Activated CD4-positive, alpha-beta T cell treated with anti-CD3 and anti-CD28 coated beads, Interleukin-2, amount 10 ng/mL, durations not matched to agents 7 days and 5 days (primary cell): ENCODE results near the gene SCNN1G. TPM values are rescaled to one million over a fixed set of nuclear protein-coding genes. Genes with fewer than 3 reads are reported as not detected.

Experiments used
- CTCF ChIA-PET: fragments of 350-600 bp; sonication (Branson Sonifier 250); formaldehyde crosslinking; loops from one replicate; lab custom pipeline; 2021; ENCODE audit warnings: antibody characterized with exemption; lab: Charles Lee
- POLR2A ChIA-PET: fragments of 350-600 bp; sonication (Branson Sonifier 250); formaldehyde crosslinking; loops from one replicate; lab custom pipeline; 2021; ENCODE audit warnings: antibody characterized with exemption; lab: Charles Lee
- DNase-seq: peaks from one replicate; pipeline ENCODE4 v3.0.0-alpha.2; 2020
- H3K27ac Mint-ChIP-seq: one replicate; pipeline ENCODE4 v1.8.0; 2021; ENCODE audit warnings: mild to moderate bottlenecking, moderate library complexity, mixed read lengths
- H3K27me3 Mint-ChIP-seq: one replicate; pipeline ENCODE4 v1.8.0; 2021; ENCODE audit warnings: mixed read lengths
- H3K36me3 Mint-ChIP-seq: one replicate; pipeline ENCODE4 v1.8.0; 2021; ENCODE audit warnings: low read depth, mixed read lengths
- H3K4me1 Mint-ChIP-seq: one replicate; pipeline ENCODE4 v1.8.0; 2021; ENCODE audit warnings: mixed read lengths
- H3K4me3 Mint-ChIP-seq: one replicate; pipeline ENCODE4 v1.8.0; 2021; ENCODE audit warnings: mild to moderate bottlenecking, moderate library complexity, mixed read lengths
- H3K9me3 Mint-ChIP-seq: one replicate; pipeline ENCODE4 v1.8.0; 2021; ENCODE audit warnings: mixed read lengths
- total RNA-seq, 2 experiments: library from RNA; stranded (reverse); gene quantifications; one replicate each; pipeline ENCODE4 v1.2.3, GENCODE V29; 2021

Gene SCNN1G
- total RNA-seq, 2 experiments from 2014 or later: not detected

DNA sequence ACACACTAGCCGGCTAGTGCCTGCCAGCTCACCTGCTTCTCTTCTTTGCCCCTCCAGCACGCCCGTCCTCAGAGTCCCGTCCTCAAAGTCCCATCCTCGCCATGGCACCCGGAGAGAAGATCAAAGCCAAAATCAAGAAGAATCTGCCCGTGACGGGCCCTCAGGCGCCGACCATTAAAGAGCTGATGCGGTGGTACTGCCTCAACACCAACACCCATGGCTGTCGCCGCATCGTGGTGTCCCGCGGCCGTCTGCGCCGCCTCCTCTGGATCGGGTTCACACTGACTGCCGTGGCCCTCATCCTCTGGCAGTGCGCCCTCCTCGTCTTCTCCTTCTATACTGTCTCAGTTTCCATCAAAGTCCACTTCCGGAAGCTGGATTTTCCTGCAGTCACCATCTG is 3.6 kb downstream of the SCNN1G start:
- no peaks in the 10 kb centered on the region for H3K9me3 Mint-ChIP-seq
- peaks cover 47% of the 10 kb centered on the region for H3K27me3 Mint-ChIP-seq
- H3K4me1 Mint-ChIP-seq: peaks cover 8% of the 10 kb centered on the region
- POLR2A ChIA-PET: no interaction called here
- H3K36me3 Mint-ChIP-seq: no peaks in the 10 kb centered on the region
- H3K27ac Mint-ChIP-seq: no peak overlapping the region
- H3K4me3 Mint-ChIP-seq: no peak overlapping the region
- no peak for DNase-seq
- CTCF ChIA-PET: no interaction called here

GRCh38 chr16:23187341-23187740 is 4.8 kb downstream of the SCNN1G start:
- H3K9me3 Mint-ChIP-seq: no peaks in the 10 kb centered on the region
- no peak overlapping the region for H3K4me3 Mint-ChIP-seq
- H3K36me3 Mint-ChIP-seq: no peaks in the 10 kb centered on the region
- H3K4me1 Mint-ChIP-seq: no peaks in the 10 kb centered on the region
- CTCF ChIA-PET: interaction anchor here (0.6 to 0.9 kb wide), 3 partner anchors 44 to 253 kb away, joined by 3 read pairs; no protein-coding TSS in a partner anchor
- no peak for DNase-seq
- peaks cover 36% of the 10 kb centered on the region for H3K27me3 Mint-ChIP-seq
- POLR2A ChIA-PET: no interaction called here
- H3K27ac Mint-ChIP-seq: no peak overlapping the region

DNA sequence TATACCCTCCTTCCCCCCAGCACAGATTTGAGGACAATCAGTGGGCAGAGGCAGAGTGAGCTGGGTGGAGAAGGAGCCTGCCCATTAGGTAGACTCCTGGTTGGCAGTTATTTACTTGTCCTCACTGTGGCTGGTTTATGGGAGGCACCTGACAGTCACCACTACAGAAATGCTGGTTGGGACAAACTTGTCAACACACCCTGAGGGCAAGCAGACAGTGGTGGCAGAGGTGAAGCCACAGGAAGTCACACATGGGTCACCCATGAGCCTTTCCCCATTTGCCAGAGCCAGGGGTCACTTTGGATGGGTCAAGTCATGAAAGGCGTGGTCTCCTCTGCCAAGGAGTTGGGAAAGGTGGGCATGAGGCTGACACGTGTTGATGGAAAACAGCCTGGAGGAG is 6.4 kb downstream of the SCNN1G start:
- no peak overlapping the region for H3K27ac Mint-ChIP-seq
- H3K27me3 Mint-ChIP-seq: peaks cover 29% of the 10 kb centered on the region
- H3K9me3 Mint-ChIP-seq: no peaks in the 10 kb centered on the region
- no peaks in the 10 kb centered on the region for H3K36me3 Mint-ChIP-seq
- ChIA-PET POLR2A (no interaction called here), CTCF (no interaction called here)
- no peaks in the 10 kb centered on the region for H3K4me1 Mint-ChIP-seq
- no peak overlapping the region for H3K4me3 Mint-ChIP-seq
- DNase-seq: no peak

GRCh38 chr16:23194497-23195221 is 12.1 kb downstream of the SCNN1G start:
- CTCF ChIA-PET: no interaction called here
- no peak overlapping the region for H3K27ac Mint-ChIP-seq
- peaks cover 13% of the 10 kb centered on the region for H3K4me1 Mint-ChIP-seq
- no peak for DNase-seq
- no peak overlapping the region for H3K4me3 Mint-ChIP-seq
- peaks cover 8% of the 10 kb centered on the region for H3K27me3 Mint-ChIP-seq
- POLR2A ChIA-PET: no interaction called here
- H3K36me3 Mint-ChIP-seq: no peaks in the 10 kb centered on the region
- no peaks in the 10 kb centered on the region for H3K9me3 Mint-ChIP-seq

DNA sequence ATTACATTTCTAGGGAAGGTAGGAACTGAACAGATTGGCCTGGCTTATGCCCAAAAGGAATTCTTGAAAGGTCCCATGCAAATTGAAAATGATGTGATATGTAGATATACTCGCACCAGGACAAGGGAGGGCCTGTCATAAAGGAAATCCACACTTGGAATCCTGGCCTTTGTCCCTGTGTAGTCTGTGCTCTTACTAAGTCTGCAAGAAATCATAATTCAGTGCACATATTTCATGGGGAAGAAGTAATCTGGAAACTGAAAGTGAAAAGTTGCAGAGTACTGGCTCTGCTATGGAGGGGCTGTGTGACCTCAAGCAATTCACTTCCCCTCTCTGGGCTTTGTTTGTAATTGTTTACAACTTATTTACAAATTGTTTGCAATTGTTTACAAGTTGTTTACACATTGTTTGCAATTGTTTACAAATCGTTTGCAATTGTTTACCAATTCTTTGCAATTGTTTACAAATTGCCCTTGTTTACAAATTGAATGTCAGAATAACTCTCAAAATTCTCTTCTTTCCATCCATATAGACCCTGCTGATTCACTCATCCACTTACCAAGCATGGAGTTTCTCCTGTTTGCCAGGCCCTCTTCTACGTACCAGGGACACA is 12.9 kb downstream of the SCNN1G start:
- POLR2A ChIA-PET: no interaction called here
- CTCF ChIA-PET: no interaction called here

DNA sequence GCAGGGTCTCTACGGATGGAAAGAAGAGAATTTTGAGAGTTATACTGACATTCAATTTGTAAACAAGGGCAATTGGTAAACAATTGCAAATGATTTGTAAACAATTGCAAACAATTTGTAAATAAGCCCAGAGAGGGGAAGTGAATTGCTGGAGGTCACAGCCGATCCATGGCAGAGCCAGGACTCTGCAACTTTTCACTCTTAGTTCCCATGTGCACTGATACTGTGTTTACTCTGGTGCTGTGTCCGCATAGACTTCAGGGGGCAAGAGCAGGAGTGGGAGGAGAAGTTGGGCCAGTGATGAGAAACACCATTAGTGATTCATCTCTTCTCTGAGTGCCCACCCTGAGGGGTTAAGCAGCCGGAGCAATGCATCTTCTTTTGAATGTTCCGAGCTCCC is 14.0 kb downstream of the SCNN1G start:
- H3K4me1 Mint-ChIP-seq: peaks cover 13% of the 10 kb centered on the region
- no peaks in the 10 kb centered on the region for H3K9me3 Mint-ChIP-seq
- H3K27me3 Mint-ChIP-seq: peaks cover 16% of the 10 kb centered on the region
- no peak for DNase-seq
- H3K36me3 Mint-ChIP-seq: no peaks in the 10 kb centered on the region
- POLR2A ChIA-PET: no interaction called here
- CTCF ChIA-PET: no interaction called here
- H3K4me3 Mint-ChIP-seq: no peak overlapping the region
- H3K27ac Mint-ChIP-seq: no peak overlapping the region

More for the DNA sequence above, 12.9 kb downstream of the SCNN1G start:
- Mint-ChIP-seq H3K4me3 (no peak overlapping the region), H3K9me3 (no peaks in the 10 kb centered on the region), H3K27ac (no peak overlapping the region), H3K36me3 (no peaks in the 10 kb centered on the region), H3K4me1 (peaks cover 13% of the 10 kb centered on the region), H3K27me3 (peaks cover 11% of the 10 kb centered on the region)
- no peak for DNase-seq

DNA sequence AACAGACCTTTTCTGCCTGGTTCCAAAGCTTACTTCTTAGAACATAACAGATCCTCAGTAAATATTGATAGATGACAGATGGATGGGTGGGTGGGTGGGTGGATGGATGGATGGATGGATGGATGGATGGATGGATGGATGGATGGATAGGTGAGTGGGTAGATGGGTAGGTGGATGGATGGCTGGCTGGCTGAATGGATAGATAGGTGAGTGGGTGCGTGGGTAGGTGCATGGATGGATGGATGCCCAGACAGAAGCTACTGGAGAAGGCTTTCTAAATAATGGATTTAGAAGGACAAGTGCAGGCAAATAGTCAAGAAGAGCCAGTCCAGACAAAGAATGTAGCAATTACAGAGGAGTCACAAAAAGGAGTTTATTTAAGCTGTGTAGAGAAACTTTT is 19.6 kb downstream of the SCNN1G start:
- Mint-ChIP-seq H3K27me3 (peaks cover 32% of the 10 kb centered on the region), H3K27ac (no peak overlapping the region), H3K36me3 (no peaks in the 10 kb centered on the region), H3K4me1 (no peaks in the 10 kb centered on the region), H3K9me3 (no peaks in the 10 kb centered on the region), H3K4me3 (no peak overlapping the region)
- POLR2A ChIA-PET: no interaction called here
- DNase-seq: no peak
- CTCF ChIA-PET: no interaction called here

GRCh38 chr16:23206986-23207385 is 24.4 kb downstream of the SCNN1G start:
- H3K9me3 Mint-ChIP-seq: no peaks in the 10 kb centered on the region
- POLR2A ChIA-PET: no interaction called here
- H3K27me3 Mint-ChIP-seq: peaks cover 29% of the 10 kb centered on the region
- CTCF ChIA-PET: interaction anchor here (0.5 kb wide), 1 partner anchor 66 kb away, joined by 3 read pairs; no protein-coding TSS in a partner anchor
- H3K4me3 Mint-ChIP-seq: no peak overlapping the region
- no peak for DNase-seq
- H3K4me1 Mint-ChIP-seq: no peaks in the 10 kb centered on the region
- no peak overlapping the region for H3K27ac Mint-ChIP-seq
- no peaks in the 10 kb centered on the region for H3K36me3 Mint-ChIP-seq

GRCh38 chr16:23207485-23207884 is 24.9 kb downstream of the SCNN1G start:
- peaks cover 25% of the 10 kb centered on the region for H3K27me3 Mint-ChIP-seq
- DNase-seq: no peak
- no peak overlapping the region for H3K27ac Mint-ChIP-seq
- no peak overlapping the region for H3K4me3 Mint-ChIP-seq
- ChIA-PET CTCF (no interaction called here), POLR2A (no interaction called here)
- no peaks in the 10 kb centered on the region for H3K36me3 Mint-ChIP-seq
- H3K9me3 Mint-ChIP-seq: no peaks in the 10 kb centered on the region
- no peaks in the 10 kb centered on the region for H3K4me1 Mint-ChIP-seq

DNA sequence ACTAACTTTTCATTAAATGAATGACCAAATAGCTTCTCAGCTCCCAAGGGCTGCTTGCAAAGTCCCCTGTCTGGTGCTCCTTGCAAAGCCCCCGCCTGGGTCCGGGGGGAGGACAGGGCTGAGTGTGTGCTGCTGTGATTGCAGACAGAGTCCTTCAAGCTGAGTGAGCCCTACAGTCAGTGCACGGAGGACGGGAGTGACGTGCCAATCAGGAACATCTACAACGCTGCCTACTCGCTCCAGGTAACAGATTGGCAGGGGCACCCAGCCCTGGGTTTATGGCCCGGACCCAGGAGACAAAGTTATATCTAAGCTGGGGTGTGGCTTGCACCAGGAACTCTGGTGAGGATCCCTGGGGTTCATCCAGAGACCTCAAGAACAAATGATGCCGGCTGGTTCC is 27.1 kb downstream of the SCNN1G start:
- Mint-ChIP-seq H3K9me3 (no peaks in the 10 kb centered on the region), H3K27me3 (peaks cover 18% of the 10 kb centered on the region), H3K27ac (no peak overlapping the region), H3K4me3 (no peak overlapping the region), H3K4me1 (no peaks in the 10 kb centered on the region), H3K36me3 (no peaks in the 10 kb centered on the region)
- POLR2A ChIA-PET: no interaction called here
- CTCF ChIA-PET: interaction anchor here (1.0 kb wide), 1 partner anchor 11 kb away, joined by 3 read pairs; no protein-coding TSS in a partner anchor
- DNase-seq: no peak

GRCh38 chr16:23213831-23214230 is 31.3 kb downstream of the SCNN1G start:
- peaks cover 7% of the 10 kb centered on the region for H3K27me3 Mint-ChIP-seq
- no peaks in the 10 kb centered on the region for H3K36me3 Mint-ChIP-seq
- no peaks in the 10 kb centered on the region for H3K4me1 Mint-ChIP-seq
- CTCF ChIA-PET: no interaction called here
- DNase-seq: no peak
- H3K4me3 Mint-ChIP-seq: no peak overlapping the region
- POLR2A ChIA-PET: no interaction called here
- no peak overlapping the region for H3K27ac Mint-ChIP-seq
- no peaks in the 10 kb centered on the region for H3K9me3 Mint-ChIP-seq

DNA sequence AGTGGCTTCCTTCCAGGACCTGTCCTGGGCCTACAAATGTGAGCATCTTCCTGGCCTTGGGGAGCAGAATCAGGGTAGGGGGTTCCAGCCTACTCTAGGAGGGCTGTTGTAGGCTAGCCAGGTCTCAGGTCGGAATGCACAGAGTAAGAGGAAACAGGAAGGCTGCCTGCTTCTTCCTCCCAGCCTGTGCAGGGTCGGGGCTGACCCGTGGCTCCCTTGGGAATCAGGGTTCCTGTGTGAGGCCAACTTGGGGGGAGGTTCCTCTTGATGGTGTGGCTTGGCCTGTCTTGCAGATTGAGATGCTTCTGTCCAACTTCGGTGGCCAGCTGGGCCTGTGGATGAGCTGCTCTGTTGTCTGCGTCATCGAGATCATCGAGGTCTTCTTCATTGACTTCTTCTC is 32.3 kb downstream of the SCNN1G start:
- no peak overlapping the region for H3K4me3 Mint-ChIP-seq
- H3K27ac Mint-ChIP-seq: no peak overlapping the region
- no peak for DNase-seq
- no peaks in the 10 kb centered on the region for H3K9me3 Mint-ChIP-seq
- H3K4me1 Mint-ChIP-seq: no peaks in the 10 kb centered on the region
- ChIA-PET POLR2A (no interaction called here), CTCF (interaction anchor here (1.3 kb wide), 1 partner anchor 32 kb away, joined by 3 read pairs; the partner anchor contains the start of gene SCNN1G)
- H3K27me3 Mint-ChIP-seq: peaks cover 3% of the 10 kb centered on the region
- H3K36me3 Mint-ChIP-seq: no peaks in the 10 kb centered on the region

DNA sequence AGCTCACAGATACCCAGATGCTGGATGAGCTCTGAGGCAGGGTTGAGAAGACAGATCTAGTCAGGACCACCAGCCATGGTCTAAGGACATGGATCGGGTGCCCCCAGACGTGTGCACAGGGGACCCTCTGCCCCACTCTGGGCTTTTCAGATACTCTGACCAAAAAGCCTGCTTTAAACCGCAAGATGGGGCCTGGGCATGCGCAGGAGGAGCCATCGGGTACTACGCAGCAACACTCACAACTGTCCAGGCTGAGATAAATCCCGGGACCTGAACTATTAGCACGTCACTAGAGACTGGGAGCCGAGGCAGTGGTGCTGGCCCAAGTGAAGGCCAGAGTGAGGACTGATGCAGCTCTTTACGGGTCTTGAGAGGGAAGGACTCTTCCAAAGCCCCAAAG is 32.9 kb downstream of the SCNN1G start:
- no peaks in the 10 kb centered on the region for H3K36me3 Mint-ChIP-seq
- no peak overlapping the region for H3K27ac Mint-ChIP-seq
- DNase-seq: no peak
- CTCF ChIA-PET: interaction anchor here (1.3 kb wide), 1 partner anchor 33 kb away, joined by 3 read pairs; the partner anchor contains the start of gene SCNN1G
- peaks cover 3% of the 10 kb centered on the region for H3K27me3 Mint-ChIP-seq
- H3K4me1 Mint-ChIP-seq: no peaks in the 10 kb centered on the region
- POLR2A ChIA-PET: no interaction called here
- H3K9me3 Mint-ChIP-seq: no peaks in the 10 kb centered on the region
- H3K4me3 Mint-ChIP-seq: no peak overlapping the region
